HepG2 (cell line): ENCODE data around the gene FLRT2. TPM values are rescaled to one million over a fixed set of nuclear protein-coding genes. Genes with fewer than 3 reads are reported as not detected.

Experiments used
- ATAC-seq: fragments of 200-7000 bp; cut with Tn5 transposase; 3 replicates; pipeline ENCODE4 v1.9.1; 2020; ENCODE audit warnings: mild to moderate bottlenecking, moderate library complexity
- BruUV-seq: library from RNA; stranded (reverse); fragments of 400-500 nt; replicated peaks from 2 replicates; lab custom pipeline; 2021; lab: Mats Ljungman, UMichigan
- CTCF ChIA-PET: fragments of 300-600 bp; formaldehyde crosslinking; extraction: SDS; loops from one replicate; lab custom pipeline; 2021; ENCODE audit warnings: low total read pairs, inconsistent platforms, low intra/inter-chr PET ratio; lab: Yijun Ruan, JAX
- POLR2A ChIA-PET: fragments of 350-600 bp; sonication (Branson Sonifier 250); formaldehyde crosslinking; loops from one replicate; lab custom pipeline; 2020; ENCODE audit warnings: antibody characterized with exemption, inconsistent platforms; lab: Yijun Ruan, JAX
- DNase-seq: peaks from one replicate; pipeline ENCODE4 v3.0.0-alpha.2; 2015; ENCODE audit warnings: low spot score
- FAIRE-seq: peaks from 3 replicates; lab custom pipeline; 2011; peaks lifted over from hg19 to GRCh38; lab: Jason Lieb, UNC
- H2AFZ ChIP-seq: one replicate; pipeline ENCODE4 v1.6.1; 2011; ENCODE audit warnings: low read length, inconsistent platforms
- H3K27ac ChIP-seq: fragments of 300-600 bp; 3 replicates; pipeline ENCODE4 v1.8.0; 2011; ENCODE audit warnings: mixed run types, mild to moderate bottlenecking, mixed read lengths, low read length, inconsistent platforms; ENCODE audit not compliant: insufficient read depth; ENCODE audit errors: extremely low read length
- H3K27me3 ChIP-seq, 2 experiments: fragments of 200-600 bp in 1 of 2; 2 replicates in 1 of 2; 3 replicates in 1 of 2; pipeline versions ENCODE4 v1.6.0 to v1.8.0; 2011; ENCODE audit warnings: low read length in 2 of 2, mild to moderate bottlenecking in 2 of 2, moderate library complexity in 2 of 2, inconsistent platforms in 1 of 2; ENCODE audit not compliant: insufficient read depth in 2 of 2, control insufficient read depth in 1 of 2
- H3K36me3 ChIP-seq, 2 experiments: fragments of 200-600 bp in 1 of 2; replicated peaks in 1 of 2; 2 replicates in 1 of 2; 3 replicates in 1 of 2; pipeline versions ENCODE4 v1.5.1 to v1.8.0; 2011; ENCODE audit warnings: low read length in 2 of 2, inconsistent platforms in 1 of 2; ENCODE audit not compliant: insufficient read depth in 2 of 2, control insufficient read depth in 1 of 2
- H3K4me1 ChIP-seq: 2 replicates; pipeline ENCODE4 v1.5.1; 2012; ENCODE audit warnings: low read length, inconsistent platforms; ENCODE audit not compliant: insufficient read depth
- H3K4me2 ChIP-seq: 2 replicates; pipeline ENCODE4 v1.6.0; 2011; ENCODE audit warnings: low read depth, low read length, inconsistent platforms
- H3K4me3 ChIP-seq, 3 experiments: fragments of 200-600 bp in 1 of 3; sonication (generic), shearing (Covaris generic) in 1 of 3; replicated peaks in 1 of 3; 2 replicates each; pipeline ENCODE4 v1.5.1; 2011 to 2016; ENCODE audit warnings: low read length in 3 of 3, inconsistent platforms in 2 of 3, low read depth in 2 of 3, mild to moderate bottlenecking in 2 of 3, control low read depth in 1 of 3, mixed read lengths in 1 of 3; ENCODE audit not compliant: insufficient read depth in 1 of 3
- H3K79me2 ChIP-seq: one replicate; pipeline ENCODE4 v1.6.1; 2011; ENCODE audit warnings: low read length, inconsistent platforms; ENCODE audit not compliant: insufficient read depth
- H3K9ac ChIP-seq: 2 replicates; pipeline ENCODE4 v1.6.0; 2011; ENCODE audit warnings: mild to moderate bottlenecking, low read depth, low read length, inconsistent platforms; ENCODE audit not compliant: insufficient read depth
- H3K9me3 ChIP-seq: 2 replicates; pipeline ENCODE4 v1.5.1; 2012; ENCODE audit warnings: mild to moderate bottlenecking, low read length
- H4K20me1 ChIP-seq: 2 replicates; pipeline ENCODE4 v1.6.0; 2011; ENCODE audit warnings: inconsistent platforms, mild to moderate bottlenecking, low read length, moderate library complexity; ENCODE audit not compliant: insufficient read depth
- CCDC6 ChIP-seq: sonication (generic); formaldehyde crosslinking; IDR thresholded peaks from 2 replicates; pipeline ENCODE4 v1.8.1; 2022; ENCODE audit warnings: mild to moderate bottlenecking, missing genetic modification reagents, moderate library complexity
- HDAC1 ChIP-seq: sonication (generic); formaldehyde crosslinking; IDR thresholded peaks from 2 replicates; pipeline ENCODE4 v1.5.1; 2020; ENCODE audit warnings: mild to moderate bottlenecking, missing genetic modification reagents
- POGZ ChIP-seq: sonication (generic); formaldehyde crosslinking; IDR thresholded peaks from 2 replicates; pipeline ENCODE4 v1.4.0; 2020; ENCODE audit warnings: mild to moderate bottlenecking, missing genetic modification reagents
- SATB2 ChIP-seq: sonication (generic); formaldehyde crosslinking; IDR thresholded peaks from 2 replicates; pipeline ENCODE4 v1.5.0; 2020; ENCODE audit warnings: missing genetic modification reagents
- SMARCC2 ChIP-seq: fragments of 450-650 bp; IDR thresholded peaks from 2 replicates; pipeline ENCODE4 v1.6.1; 2017; ENCODE audit warnings: antibody characterized with exemption, mild to moderate bottlenecking
- SSRP1 ChIP-seq: IDR thresholded peaks from 2 replicates; pipeline ENCODE4 v1.6.1; 2016; ENCODE audit warnings: control low read depth
- TARDBP ChIP-seq: sonication (generic); formaldehyde crosslinking; IDR thresholded peaks from 2 replicates; pipeline ENCODE4 v1.8.0; 2022; ENCODE audit warnings: mild to moderate bottlenecking, missing genetic modification reagents
- TBL1XR1 ChIP-seq: fragments of 150-350 bp; IDR thresholded peaks from 2 replicates; pipeline ENCODE4 v1.6.1; 2014; ENCODE audit warnings: borderline replicate concordance, low read length; ENCODE audit not compliant: partially characterized antibody
- ZBTB3 ChIP-seq: sonication (generic); formaldehyde crosslinking; IDR thresholded peaks from 2 replicates; pipeline ENCODE4 v1.4.0; 2020; ENCODE audit warnings: low read depth, mild to moderate bottlenecking, moderate library complexity, missing genetic modification reagents, borderline replicate concordance
- ZNF12 ChIP-seq: sonication (generic); formaldehyde crosslinking; IDR thresholded peaks from 2 replicates; pipeline ENCODE4 v1.5.0; 2020; ENCODE audit warnings: missing genetic modification reagents
- ZNF207 ChIP-seq: fragments of 450-650 bp; IDR thresholded peaks from 2 replicates; pipeline ENCODE4 v1.6.1; 2016; ENCODE audit warnings: antibody characterized with exemption, borderline replicate concordance
- ZNF670 ChIP-seq: sonication (generic); formaldehyde crosslinking; IDR thresholded peaks from 2 replicates; pipeline ENCODE4 v1.8.0; 2022; ENCODE audit warnings: mild to moderate bottlenecking, missing genetic modification reagents, borderline replicate concordance
- WGBS: methylation state at CpG from one replicate; pipeline ENCODE4 v1.1.6; 2017; ENCODE audit warnings: low lambda C conversion rate; 5-methylcytosine and 5-hydroxymethylcytosine counted together
- in situ Hi-C: cut with HindIII; loops from 2 replicates; pipeline ENCODE4 v1.10.0; 2017; ENCODE audit warnings: low pct_unique_long_range_greater_than_20kb; ENCODE audit not compliant: extremely low pct_ligation_motif_present
- intact Hi-C: fragments of 100-400 bp; cut with micrococcal nuclease; formaldehyde crosslinking; loops from one replicate; pipeline ENCODE4 v1.10.0; 2022; ENCODE audit not compliant: unreplicated experiment
- polyA plus RNA-seq, 8 experiments: library from polyadenylated mRNA; depleted of rRNA in 3 of 8; stranded (reverse) in 7 of 8; unstranded in 1 of 8; fragments of >200 nt; fragmentation: Illumina TruSeq in 4 of 8; extraction: Trizol in 4 of 8; gene quantifications; 2 replicates each; pipeline versions ENCODE4 v1.2.1 to v1.2.3, GENCODE V29; 2011 to 2016; ENCODE audit warnings: low read depth in 4 of 8, missing spikeins in 1 of 8, mixed read lengths in 1 of 8; ENCODE audit not compliant: insufficient read depth in 1 of 8
- total RNA-seq, 5 experiments: library from RNA; depleted of rRNA; stranded (reverse); fragments of >200 nt; fragmentation: Illumina TruSeq; extraction: Trizol; gene quantifications; 2 replicates each; pipeline ENCODE4 v1.2.3, GENCODE V29; 2016; ENCODE audit warnings: low read depth in 1 of 5

FLRT2 gene
- total and polyA plus RNA-seq, 2 of the 13 experiments (the other 11 are each of a cell fraction or from before 2014, with no cell fraction given), result not detected

DNA sequence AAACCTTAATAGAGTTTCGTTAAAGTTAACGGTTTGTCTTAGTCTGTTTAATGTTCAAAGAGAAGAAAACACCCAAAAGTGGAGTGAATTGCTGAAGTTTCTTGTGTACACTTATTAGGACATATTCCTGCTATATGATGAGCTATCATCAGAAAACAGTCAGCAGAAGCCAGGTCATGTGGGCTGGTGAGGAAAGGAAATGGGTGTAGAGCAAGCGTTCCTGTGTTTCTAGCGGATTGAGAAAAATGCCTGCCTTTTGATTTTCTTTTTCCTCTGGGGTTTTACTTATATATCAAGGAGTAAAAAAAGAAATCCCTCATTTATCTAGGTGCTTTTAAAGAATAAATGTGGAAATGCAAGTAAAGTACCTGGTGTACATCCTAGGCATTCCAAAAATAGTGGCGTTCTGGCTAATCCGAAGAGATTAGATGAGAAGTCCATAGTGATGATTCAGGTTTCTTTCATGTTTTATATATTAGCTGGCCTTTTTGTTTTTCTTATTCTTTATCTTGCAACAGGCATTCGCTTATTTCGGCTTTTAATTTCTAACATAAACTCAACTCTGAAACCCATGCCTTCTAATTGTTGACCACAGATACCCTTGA lies 50.7 kb downstream of the FLRT2 start:
- in situ Hi-C loops (no loop called here), intact Hi-C loops (no loop called here)
- H2AFZ ChIP-seq, result no peak overlapping the region
- TF ChIP-seq SATB2 (CRISPR knock-in tag) (no peak), POGZ (CRISPR knock-in tag) (no peak), CCDC6 (CRISPR knock-in tag) (no peak), SMARCC2 (no peak), ZNF12 (CRISPR knock-in tag) (no peak), ZBTB3 (CRISPR knock-in tag) (no peak), TARDBP (no peak), TBL1XR1 (no peak), ZNF670 (CRISPR knock-in tag) (no peak), ZNF207 (no peak), SSRP1 (no peak), HDAC1 (CRISPR knock-in tag) (no peak)
- H3K36me3 ChIP-seq, result no peaks in the 10 kb centered on the region
- no TSS peak for BruUV-seq
- no peaks in the 10 kb centered on the region for H3K4me1 ChIP-seq
- no peak overlapping the region for H3K27ac ChIP-seq
- DNase-seq (no peak), FAIRE-seq (no peak), ATAC-seq (no peak)
- no peaks in the 10 kb centered on the region for H4K20me1 ChIP-seq
- no peaks in the 10 kb centered on the region for H3K27me3 ChIP-seq
- ChIA-PET POLR2A (no interaction called here), CTCF (no interaction called here)
- no peak overlapping the region for H3K4me2 ChIP-seq
- H3K79me2 ChIP-seq, result no peaks in the 10 kb centered on the region
- H3K9me3 ChIP-seq, result peaks cover 14% of the 10 kb centered on the region; the same call in 1 of the 2 replicates
- H3K4me3 ChIP-seq, result no peak overlapping the region
- WGBS, result 70% methylated on average over 8 of the region's 8 CpGs
- no peak overlapping the region for H3K9ac ChIP-seq
